SK-N-SH (cell line): ENCODE results near the gene SND1. TPM values are rescaled to one million over a fixed set of nuclear protein-coding genes. Genes with fewer than 3 reads are reported as not detected.
A peak's percentile ranks its signal among the peaks of the same experiment; 100 is the strongest.

ENCODE experiments used
- CTCF ChIA-PET: fragments of 300-600, 350-600 bp; formaldehyde crosslinking; extraction: SDS; loops from one replicate; lab custom pipeline; 2021; lab: Yijun Ruan, JAX
- POLR2A ChIA-PET: fragments of 350-600 bp; sonication (Branson Sonifier 250); formaldehyde crosslinking; extraction: SDS; loops from one replicate; lab custom pipeline; 2020; ENCODE audit warnings: antibody characterized with exemption, inconsistent platforms; lab: Yijun Ruan, JAX
- DNase-seq: peaks from one replicate; pipeline ENCODE4 v3.0.0; 2012
- H2AFZ ChIP-seq: fragments of 200-600 bp; sonication (generic); 2 replicates; pipeline ENCODE4 v1.8.1; 2016; ENCODE audit warnings: antibody characterized with exemption, mild to moderate bottlenecking, low read depth
- H3F3A ChIP-seq: fragments of 200-600 bp; sonication (generic); replicated peaks from 2 replicates; pipeline ENCODE3; 2016; ENCODE audit warnings: antibody characterized with exemption, mild to moderate bottlenecking; ENCODE audit not compliant: insufficient read depth
- H3K27ac ChIP-seq, 2 experiments: fragments of 200-500 bp in 1 of 2; fragments of 200-600 bp in 1 of 2; sonication (Bioruptor generic) in 1 of 2; sonication (generic), shearing (Covaris generic) in 1 of 2; 2 replicates each; pipeline versions ENCODE4 v1.5.1 to v1.6.1; 2014 to 2016; ENCODE audit warnings: low read depth in 2 of 2, inconsistent platforms in 1 of 2, low read length in 1 of 2, mild to moderate bottlenecking in 1 of 2, mixed read lengths in 1 of 2
- H3K27me3 ChIP-seq: fragments of 200-600 bp; sonication (generic), shearing (Covaris generic); 2 replicates; pipeline ENCODE4 v1.6.1; 2016; ENCODE audit warnings: mixed run types; ENCODE audit not compliant: insufficient read depth
- H3K36me3 ChIP-seq, 2 experiments: fragments of 200-500 bp in 1 of 2; fragments of 200-600 bp in 1 of 2; sonication (Bioruptor generic) in 1 of 2; sonication (generic) in 1 of 2; replicated peaks in 1 of 2; 2 replicates each; pipeline versions ENCODE3 to v1.5.1; 2014 to 2016; ENCODE audit warnings: low read length in 1 of 2, mild to moderate bottlenecking in 1 of 2; ENCODE audit not compliant: insufficient read depth in 2 of 2, control insufficient read depth in 1 of 2
- H3K4me1 ChIP-seq, 2 experiments: fragments of 200-500 bp in 1 of 2; fragments of 200-600 bp in 1 of 2; sonication (Bioruptor generic) in 1 of 2; sonication (generic), shearing (Covaris generic) in 1 of 2; 2 replicates each; pipeline versions ENCODE4 v1.5.1 to v1.6.1; 2014 to 2016; ENCODE audit warnings: low read depth in 1 of 2, low read length in 1 of 2, mixed run types in 1 of 2; ENCODE audit not compliant: insufficient read depth in 2 of 2, control insufficient read depth in 1 of 2
- H3K4me2 ChIP-seq: fragments of 200-600 bp; sonication (generic), shearing (Covaris generic); 2 replicates; pipeline ENCODE4 v1.6.1; 2017; ENCODE audit warnings: mixed run types
- H3K4me3 ChIP-seq, 2 experiments: fragments of 200-500 bp in 1 of 2; fragments of 200-600 bp in 1 of 2; sonication (Bioruptor generic) in 1 of 2; sonication (generic), shearing (Covaris generic) in 1 of 2; 2 replicates each; pipeline versions ENCODE4 v1.5.1 to v1.8.1; 2014 to 2016; ENCODE audit warnings: low read depth in 2 of 2, inconsistent platforms in 1 of 2, low read length in 1 of 2, mild to moderate bottlenecking in 1 of 2, mixed read lengths in 1 of 2, moderate library complexity in 1 of 2
- H3K79me2 ChIP-seq: fragments of 200-600 bp; sonication (generic); 2 replicates; pipeline ENCODE4 v1.8.1; 2017; ENCODE audit warnings: mild to moderate bottlenecking; ENCODE audit not compliant: insufficient read depth
- H3K9ac ChIP-seq: fragments of 200-600 bp; sonication (generic); 2 replicates; pipeline ENCODE4 v1.6.1; 2017; ENCODE audit warnings: mixed run types
- H3K9me2 ChIP-seq: fragments of 200-600 bp; sonication (generic); 2 replicates; pipeline ENCODE4 v1.6.1; 2017; ENCODE audit warnings: mixed run types
- H3K9me3 ChIP-seq: fragments of 200-600 bp; sonication (generic); 2 replicates; pipeline ENCODE4 v1.6.1; 2017; ENCODE audit warnings: mixed run types, mild to moderate bottlenecking, moderate library complexity
- H4K20me1 ChIP-seq: fragments of 200-600 bp; sonication (generic); 2 replicates; pipeline ENCODE4 v1.6.1; 2017; ENCODE audit warnings: mild to moderate bottlenecking, mixed run types; ENCODE audit not compliant: insufficient read depth
- CTCF ChIP-seq: fragments of 200-600 bp; sonication (generic); IDR thresholded peaks from 2 replicates; pipeline ENCODE4 v1.6.1; 2017; ENCODE audit warnings: antibody characterized with exemption, mild to moderate bottlenecking, moderate library complexity
- FOXM1 ChIP-seq: IDR thresholded peaks from 2 replicates; pipeline ENCODE4 v1.4.0; 2012; ENCODE audit warnings: low read depth, mild to moderate bottlenecking
- GATA2 ChIP-seq: sonication (generic); formaldehyde crosslinking; IDR thresholded peaks from 2 replicates; pipeline ENCODE4 v1.5.0; 2020; ENCODE audit warnings: mild to moderate bottlenecking, missing genetic modification reagents
- MEF2A ChIP-seq: IDR thresholded peaks from 2 replicates; pipeline ENCODE4 v1.4.0; 2012; ENCODE audit warnings: low read depth, borderline replicate concordance
- MXI1 ChIP-seq: IDR thresholded peaks from 2 replicates; pipeline ENCODE4 v1.6.1; 2012; ENCODE audit warnings: mild to moderate bottlenecking, low read depth, low read length, improper control_type of control experiment
- NRF1 ChIP-seq: IDR thresholded peaks from 2 replicates; pipeline ENCODE4 v1.6.1; 2012; ENCODE audit warnings: low read depth, mild to moderate bottlenecking, low read length
- RAD21 ChIP-seq: IDR thresholded peaks from 2 replicates; pipeline ENCODE4 v1.6.1; 2012; ENCODE audit warnings: mild to moderate bottlenecking, low read length
- RCOR1 ChIP-seq: fragments of 150-350 bp; IDR thresholded peaks from 2 replicates; pipeline ENCODE4 v1.6.1; 2017; ENCODE audit warnings: antibody characterized with exemption, low read length
- SIN3A ChIP-seq: IDR thresholded peaks from 2 replicates; pipeline ENCODE4 v1.6.1; 2012; ENCODE audit warnings: low read depth, mild to moderate bottlenecking, low read length, moderate library complexity, borderline replicate concordance
- SMC3 ChIP-seq: IDR thresholded peaks from 2 replicates; pipeline ENCODE4 v1.6.1; 2012; ENCODE audit warnings: low read depth, low read length, improper control_type of control experiment
- TCF12 ChIP-seq: IDR thresholded peaks from 2 replicates; pipeline ENCODE4 v1.4.0; 2012
- WGBS: methylation state at CpG from one replicate; pipeline ENCODE4 v1.1.6; 2017; ENCODE audit warnings: low lambda C conversion rate; 5-methylcytosine and 5-hydroxymethylcytosine counted together
- polyA plus RNA-seq, 3 experiments: library from polyadenylated mRNA; depleted of rRNA; stranded (reverse); fragments of >200 nt; gene quantifications; 2 replicates each; pipeline ENCODE4 v1.2.3, GENCODE V29; 2012
- TF ChIP-seq, protein P1 (sequence below): IDR thresholded peaks from 2 replicates; pipeline ENCODE4 v1.4.0; 2012; ENCODE audit warnings: low read depth, borderline replicate concordance

Gene SND1
- polyA plus RNA-seq, 1 of the 3 experiments (the other 2 are of a cell fraction), result 165 TPM

- ChIA-PET POLR2A (no interaction called here), CTCF (interaction anchor here (0.6 kb wide), 1 partner anchor 9 kb away, joined by 3 read pairs; no protein-coding TSS in a partner anchor)
- H3K4me2 ChIP-seq, result 0 out of 2 replicates have a peak overlapping the region, but pooled peaks have one; percentile 17
- no peaks in the 10 kb centered on the region for H3K27me3 ChIP-seq
- H3K79me2 ChIP-seq, result peaks cover 56% of the 10 kb centered on the region
- peaks cover 4% of the 10 kb centered on the region for H3F3A ChIP-seq
- H2AFZ ChIP-seq, result no peak overlapping the region
- peaks cover 18 to 23% of the 10 kb centered on the region in 2 experiments for H3K36me3 ChIP-seq
- no peak overlapping the region for H3K4me3 ChIP-seq
- peaks cover 17% of the 10 kb centered on the region for H4K20me1 ChIP-seq
- peaks cover 7 to 39% of the 10 kb centered on the region in 2 experiments for H3K4me1 ChIP-seq
- DNase-seq, result no peak
- no peak overlapping the region for H3K27ac ChIP-seq
- H3K9ac ChIP-seq, result no peak overlapping the region
- no peaks in the 10 kb centered on the region for H3K9me3 ChIP-seq
- peak; percentile 17; the same call in 1 of the 2 replicates for TF ChIP-seq CTCF
- no peak for TF ChIP-seq TCF12
- TF ChIP-seq RCOR1, result no peak
- no peak for TF ChIP-seq MEF2A
- WGBS, result 100% methylated on average over 3 of the region's 3 CpGs
- H3K9me2 ChIP-seq, result no peaks in the 10 kb centered on the region
Measured at GRCh38 chr7:127884066-127884559, 232.1 kb downstream of the SND1 start.

GRCh38 chr7:127885222-127885772, 233.3 kb downstream of the SND1 start:
- Histone ChIP-seq H4K20me1 (peaks cover 10% of the 10 kb centered on the region), H3K79me2 (peaks cover 50% of the 10 kb centered on the region), H3K4me3 (no peak overlapping the region), H3F3A (peaks cover 7% of the 10 kb centered on the region), H3K36me3 (peaks cover 20 to 34% of the 10 kb centered on the region in 2 experiments), H3K9me2 (no peaks in the 10 kb centered on the region), H3K4me2 (peak overlapping the region; percentile 49), H3K9me3 (no peaks in the 10 kb centered on the region), H3K27me3 (no peaks in the 10 kb centered on the region), H3K27ac (peak overlapping the region; percentile 30 to 45; a peak in 3 of 4 replicates), H2AFZ (no peak overlapping the region), H3K4me1 (peaks cover 7 to 32% of the 10 kb centered on the region in 2 experiments), H3K9ac (no peak overlapping the region)
- ChIA-PET CTCF (interaction anchor here (0.6 to 1.2 kb wide), 4 partner anchors 30 to 251 kb away, joined by 3 read pairs; no protein-coding TSS in a partner anchor), POLR2A (no interaction called here)
- TF ChIP-seq NRF1, result no peak
- TF ChIP-seq SMC3, result no peak
- TF ChIP-seq, protein P1, sequence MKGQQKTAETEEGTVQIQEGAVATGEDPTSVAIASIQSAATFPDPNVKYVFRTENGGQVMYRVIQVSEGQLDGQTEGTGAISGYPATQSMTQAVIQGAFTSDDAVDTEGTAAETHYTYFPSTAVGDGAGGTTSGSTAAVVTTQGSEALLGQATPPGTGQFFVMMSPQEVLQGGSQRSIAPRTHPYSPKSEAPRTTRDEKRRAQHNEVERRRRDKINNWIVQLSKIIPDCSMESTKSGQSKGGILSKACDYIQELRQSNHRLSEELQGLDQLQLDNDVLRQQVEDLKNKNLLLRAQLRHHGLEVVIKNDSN, result no peak
- TF ChIP-seq SIN3A, result no peak
- TF ChIP-seq FOXM1, result no peak
- TF ChIP-seq RAD21, result no peak
- no peak for TF ChIP-seq MXI1
- no peak for TF ChIP-seq TCF12
- no peak for TF ChIP-seq GATA2 (CRISPR knock-in tag)
- no peak for TF ChIP-seq MEF2A
- 92% methylated on average over 3 of the region's 3 CpGs for WGBS
- DNase-seq, result no peak
